Breast epithelium (tissue), 4 donors: ENCODE measurements around the gene ALKBH3. TPM values are rescaled to one million over a fixed set of nuclear protein-coding genes. Genes with fewer than 3 reads are reported as not detected.

Experiments
- DNase-seq, 2 donors: peaks; one replicate each; pipeline ENCODE4 v3.0.0-alpha.2; 2019; ENCODE audit warnings: low spot score in 2 of 2
- H3K27ac ChIP-seq, 2 donors: fragments of 200-600 bp; sonication (generic) in 1 of 2; one replicate each; pipeline ENCODE4 v1.5.1; 2016 to 2019; ENCODE audit warnings: mild to moderate bottlenecking in 1 of 2
- H3K27me3 ChIP-seq, 2 donors: fragments of 200-600 bp; sonication (generic) in 1 of 2; one replicate each; pipeline versions ENCODE4 v1.5.1 to v1.6.0; 2017 to 2019; ENCODE audit warnings: control low read depth in 1 of 2, mild to moderate bottlenecking in 1 of 2
- H3K36me3 ChIP-seq: fragments of 200-600 bp; one replicate; pipeline ENCODE4 v1.5.1; 2019
- H3K4me1 ChIP-seq, 2 donors: fragments of 200-600 bp; sonication (generic); one replicate each; pipeline ENCODE4 v1.5.1; 2016 to 2019; ENCODE audit warnings: control low read depth in 1 of 2
- H3K4me3 ChIP-seq, 3 donors: fragments of 200-600 bp; sonication (generic); 1 replicate in 2 of 3; 2 replicates in 1 of 3; pipeline ENCODE4 v1.5.1; 2016 to 2019; ENCODE audit warnings: mild to moderate bottlenecking in 3 of 3, moderate library complexity in 2 of 3
- H3K9me3 ChIP-seq, 2 donors: fragments of 200-600 bp; sonication (generic) in 1 of 2; one replicate each; pipeline ENCODE4 v1.5.1; 2016 to 2019; ENCODE audit warnings: control low read depth in 1 of 2
- CTCF ChIP-seq, 3 donors: fragments of 450-650 bp; IDR thresholded peaks; one replicate each; pipeline ENCODE4 v1.5.1; 2016 to 2017; ENCODE audit warnings: antibody characterized with exemption in 3 of 3, mild to moderate bottlenecking in 3 of 3, moderate library complexity in 3 of 3
- POLR2A ChIP-seq: fragments of 450-650 bp; IDR thresholded peaks from one replicate; pipeline ENCODE4 v1.6.1; 2016; ENCODE audit warnings: antibody characterized with exemption, mild to moderate bottlenecking, moderate library complexity
- POLR2AphosphoS5 ChIP-seq, 3 donors: sonication (generic); formaldehyde crosslinking; IDR thresholded peaks; one replicate each; pipeline ENCODE4 v1.6.1; 2017; ENCODE audit warnings: antibody characterized with exemption in 3 of 3
- intact Hi-C: fragments of 100-400 bp; cut with DNase I; formaldehyde crosslinking; loops from one replicate; pipeline ENCODE4 v1.15.1; 2023; ENCODE audit warnings: low total_unique reads
- total RNA-seq, 3 donors: library from RNA; depleted of rRNA; stranded (reverse); fragments of >200 nt; gene quantifications; one replicate each; pipeline ENCODE4 v1.1.0, GENCODE V29; 2016

The ALKBH3 gene
- total RNA-seq, 3 donors from 2014 or later, result 29.0 to 40.7 (median 33.1) TPM

- no peaks in the 10 kb centered on the region for H3K36me3 ChIP-seq
- DNase-seq, result no peak
- H3K4me3 ChIP-seq, result no peak overlapping the region
- intact Hi-C loops, result no loop called here
- no peaks in the 10 kb centered on the region for H3K4me1 ChIP-seq
- H3K27me3 ChIP-seq, result peaks cover 0 to 35% of the 10 kb centered on the region in 2 donors
- no peaks in the 10 kb centered on the region for H3K9me3 ChIP-seq
- no peak for TF ChIP-seq CTCF (IDR thresholded peaks at IDR 0.05)
- no peak for TF ChIP-seq POLR2AphosphoS5 (IDR thresholded peaks at IDR 0.05)
- TF ChIP-seq POLR2A, result no peak
- H3K27ac ChIP-seq, result no peak overlapping the region
These were observed 11.6 kb upstream of the ALKBH3 start for GRCh38 chr11:43868852-43869567.

DNA sequence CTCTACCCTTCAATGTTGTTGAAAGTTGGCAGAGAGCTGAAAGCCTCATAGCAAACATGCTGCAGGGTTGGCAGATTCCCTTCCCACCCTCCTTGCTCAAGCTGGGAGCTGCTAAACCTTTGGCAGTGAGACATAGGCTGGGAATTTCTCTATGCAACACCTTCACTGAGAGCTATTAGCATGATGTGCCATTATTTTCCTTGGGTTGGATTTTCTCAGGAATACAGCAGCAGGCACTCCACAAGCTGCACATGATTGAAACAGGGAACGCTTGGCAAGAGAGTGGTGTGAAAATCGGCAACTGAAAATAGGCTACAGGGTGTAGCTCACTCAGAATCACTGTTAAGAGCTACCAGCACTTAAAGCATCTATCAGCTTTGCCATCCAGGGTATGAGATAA is 9.6 kb upstream of the ALKBH3 start:
- Histone ChIP-seq H3K27ac (no peak overlapping the region), H3K4me1 (no peaks in the 10 kb centered on the region), H3K4me3 (no peak overlapping the region), H3K27me3 (peaks cover 0 to 48% of the 10 kb centered on the region in 2 donors), H3K9me3 (no peaks in the 10 kb centered on the region), H3K36me3 (no peaks in the 10 kb centered on the region)
- intact Hi-C loops, result no loop called here
- no peak for DNase-seq
- TF ChIP-seq POLR2A, result no peak
- no peak for TF ChIP-seq POLR2AphosphoS5 (IDR thresholded peaks at IDR 0.05)
- TF ChIP-seq CTCF (IDR thresholded peaks at IDR 0.05), result no peak

- no peaks in the 10 kb centered on the region for H3K4me1 ChIP-seq
- DNase-seq, result no peak
- no peak overlapping the region for H3K27ac ChIP-seq
- TF ChIP-seq POLR2A (no peak), POLR2AphosphoS5 (IDR thresholded peaks at IDR 0.05) (no peak), CTCF (IDR thresholded peaks at IDR 0.05) (no peak)
- intact Hi-C loops, result no loop called here
- H3K9me3 ChIP-seq, result no peaks in the 10 kb centered on the region
- no peaks in the 10 kb centered on the region for H3K36me3 ChIP-seq
- no peak overlapping the region for H3K4me3 ChIP-seq
- H3K27me3 ChIP-seq, result peaks cover 0 to 59% of the 10 kb centered on the region in 2 donors
These were observed 7.6 kb upstream of the ALKBH3 start for GRCh38 chr11:43872995-43873394.

DNA sequence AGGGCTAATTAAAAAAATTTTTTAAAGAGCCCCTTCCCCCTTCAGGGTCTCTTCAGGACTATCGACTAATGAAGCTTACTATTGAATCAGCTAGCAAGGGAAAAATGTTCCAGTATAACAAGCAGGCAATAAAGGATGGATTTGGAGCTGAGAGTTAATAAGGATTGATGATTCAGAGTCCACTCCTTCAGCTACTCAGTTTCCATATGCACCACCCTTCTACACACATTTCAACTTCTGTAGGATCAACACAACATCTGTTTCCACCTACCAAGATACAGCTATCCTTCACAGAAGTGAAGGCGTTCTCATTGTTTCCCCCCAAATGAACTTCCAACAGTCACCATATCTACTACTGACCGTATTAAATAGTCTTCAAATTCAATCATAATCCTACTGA is 6.6 kb upstream of the ALKBH3 start:
- H3K27me3 ChIP-seq, result peaks cover 0 to 70% of the 10 kb centered on the region in 2 donors
- no peak overlapping the region for H3K4me3 ChIP-seq
- no peak overlapping the region for H3K27ac ChIP-seq
- TF ChIP-seq CTCF (IDR thresholded peaks at IDR 0.05), result no peak
- no peak for TF ChIP-seq POLR2AphosphoS5 (IDR thresholded peaks at IDR 0.05)
- TF ChIP-seq POLR2A, result no peak
- DNase-seq, result no peak
- H3K4me1 ChIP-seq, result no peaks in the 10 kb centered on the region
- H3K9me3 ChIP-seq, result no peaks in the 10 kb centered on the region
- H3K36me3 ChIP-seq, result no peaks in the 10 kb centered on the region
- intact Hi-C loops, result no loop called here

GRCh38 chr11:43874738-43875137 is 5.9 kb upstream of the ALKBH3 start:
- H3K9me3 ChIP-seq, result no peaks in the 10 kb centered on the region
- intact Hi-C loops, result no loop called here
- H3K27ac ChIP-seq, result no peak overlapping the region
- TF ChIP-seq CTCF (IDR thresholded peaks at IDR 0.05) (no peak), POLR2A (no peak), POLR2AphosphoS5 (IDR thresholded peaks at IDR 0.05) (no peak)
- H3K36me3 ChIP-seq, result no peaks in the 10 kb centered on the region
- H3K4me1 ChIP-seq, result no peaks in the 10 kb centered on the region
- no peak for DNase-seq
- H3K27me3 ChIP-seq, result peaks cover 0 to 68% of the 10 kb centered on the region in 2 donors
- H3K4me3 ChIP-seq, result no peak overlapping the region
